Kidney tubule cell (primary cell): ENCODE measurements around the gene MTX1.

Source experiments
- DNase-seq: peaks from one replicate; pipeline ENCODE4 v3.0.0-alpha.2; 2018; ENCODE audit warnings: low spot score

MTX1 gene

GRCh38 chr1:155261852-155262673 is 53.6 kb downstream of the MTX1 start, which contains the start of gene SCAMP3:
TSS of gene SCAMP3 (minus strand) at chr1:155262360. CDS start at chr1:155262151, 209 bp downstream.
- DNase-seq = peak; percentile 98

- no peak for DNase-seq
These were observed 54.6 kb downstream of the MTX1 start for GRCh38 chr1:155263067-155263466.
